Lower leg skin (tissue), 4 donors: ENCODE results near the gene ARHGAP22. TPM values are rescaled to one million over a fixed set of nuclear protein-coding genes. Genes with fewer than 3 reads are reported as not detected.

ENCODE experiments used
- DNase-seq, 2 donors: peaks; one replicate each; pipeline ENCODE4 v3.0.0-alpha.2; 2019; ENCODE audit warnings: low spot score in 2 of 2
- H3K4me3 ChIP-seq: fragments of 200-600 bp; sonication (generic); 2 replicates; pipeline ENCODE4 v1.5.1; 2017; ENCODE audit warnings: mild to moderate bottlenecking, low read depth; ENCODE audit not compliant: poor library complexity, severe bottlenecking
- POLR2A ChIP-seq, 2 donors: fragments of 450-650 bp; IDR thresholded peaks; one replicate each; pipeline ENCODE4 v1.6.1; 2016 to 2017; ENCODE audit warnings: antibody characterized with exemption in 2 of 2, mild to moderate bottlenecking in 1 of 2, moderate library complexity in 1 of 2
- WGBS, 2 donors: methylation state at CpG; one replicate each; pipeline ENCODE4 v1.1.5; 2018; 5-methylcytosine and 5-hydroxymethylcytosine counted together
- intact Hi-C: fragments of 100-400 bp; cut with DNase I; formaldehyde crosslinking; loops from one replicate; pipeline ENCODE4 v1.15.0; 2023; ENCODE audit warnings: low total_unique reads
- total RNA-seq, 4 donors: library from RNA; depleted of rRNA; stranded (reverse); fragments of >200 nt; gene quantifications; one replicate each; pipeline ENCODE4 v1.1.0, GENCODE V29; 2016
- TF ChIP-seq, protein P1 (sequence below), 3 donors: fragments of 450-650 bp; IDR thresholded peaks; one replicate each; pipeline ENCODE4 v1.5.1; 2016; ENCODE audit warnings: antibody characterized with exemption in 3 of 3, mild to moderate bottlenecking in 3 of 3, moderate library complexity in 2 of 3

Gene ARHGAP22
- total RNA-seq, 4 donors from 2014 or later: 0.46 to 3.0 (median 1.4) TPM

DNA sequence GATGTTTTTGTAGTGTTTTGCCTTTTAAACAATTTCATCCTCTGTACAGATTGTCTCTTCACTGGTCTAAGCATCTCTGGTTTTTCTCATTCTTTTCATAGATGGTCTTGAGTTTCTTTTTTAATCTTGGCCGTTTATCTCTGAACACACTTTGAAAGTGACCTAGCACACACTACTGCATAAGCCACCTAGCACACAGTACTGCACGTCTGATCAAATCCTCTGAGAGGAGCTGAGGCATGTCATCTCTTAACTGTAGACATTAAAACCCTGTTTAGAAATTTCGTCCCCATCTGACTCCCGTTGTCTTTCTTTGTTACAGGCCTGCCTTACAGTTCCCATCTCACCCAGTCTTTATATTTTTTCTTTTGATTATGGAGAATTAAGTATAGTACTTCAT, 198.2 kb downstream of the ARHGAP22 start:
- TF ChIP-seq POLR2A (IDR thresholded peaks at IDR 0.05): no peak
- TF ChIP-seq, protein P1, sequence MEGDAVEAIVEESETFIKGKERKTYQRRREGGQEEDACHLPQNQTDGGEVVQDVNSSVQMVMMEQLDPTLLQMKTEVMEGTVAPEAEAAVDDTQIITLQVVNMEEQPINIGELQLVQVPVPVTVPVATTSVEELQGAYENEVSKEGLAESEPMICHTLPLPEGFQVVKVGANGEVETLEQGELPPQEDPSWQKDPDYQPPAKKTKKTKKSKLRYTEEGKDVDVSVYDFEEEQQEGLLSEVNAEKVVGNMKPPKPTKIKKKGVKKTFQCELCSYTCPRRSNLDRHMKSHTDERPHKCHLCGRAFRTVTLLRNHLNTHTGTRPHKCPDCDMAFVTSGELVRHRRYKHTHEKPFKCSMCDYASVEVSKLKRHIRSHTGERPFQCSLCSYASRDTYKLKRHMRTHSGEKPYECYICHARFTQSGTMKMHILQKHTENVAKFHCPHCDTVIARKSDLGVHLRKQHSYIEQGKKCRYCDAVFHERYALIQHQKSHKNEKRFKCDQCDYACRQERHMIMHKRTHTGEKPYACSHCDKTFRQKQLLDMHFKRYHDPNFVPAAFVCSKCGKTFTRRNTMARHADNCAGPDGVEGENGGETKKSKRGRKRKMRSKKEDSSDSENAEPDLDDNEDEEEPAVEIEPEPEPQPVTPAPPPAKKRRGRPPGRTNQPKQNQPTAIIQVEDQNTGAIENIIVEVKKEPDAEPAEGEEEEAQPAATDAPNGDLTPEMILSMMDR (IDR thresholded peaks at IDR 0.05): no peak
- 86 to 92% methylated on average over 4 of the region's 4 CpGs for WGBS, 2 donors
- intact Hi-C loops: no loop called here
- DNase-seq: no peak
- no peak overlapping the region for H3K4me3 ChIP-seq

DNA sequence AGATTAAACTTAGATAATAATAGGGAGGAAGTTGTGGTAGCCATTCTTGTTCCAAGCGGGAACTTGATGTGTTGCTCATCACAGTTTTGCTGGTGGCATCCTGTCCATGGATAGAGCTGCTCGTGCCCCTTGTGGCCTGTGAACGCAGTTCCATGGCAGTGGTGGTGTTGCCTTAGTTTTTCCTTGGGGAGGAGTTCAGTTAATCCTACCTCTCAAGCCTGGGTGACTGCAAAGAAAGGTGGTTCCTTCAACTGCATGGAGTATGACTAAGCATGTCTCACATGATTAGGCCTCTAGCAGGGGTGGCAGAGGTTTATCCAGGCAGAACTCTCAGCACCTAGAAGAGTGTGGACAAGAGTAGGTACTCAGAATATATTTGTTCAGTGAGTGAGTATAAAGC, 198.7 kb downstream of the ARHGAP22 start:
- no peak for TF ChIP-seq POLR2A (IDR thresholded peaks at IDR 0.05)
- TF ChIP-seq, protein P1 (IDR thresholded peaks at IDR 0.05): no peak
- WGBS, 2 donors: 52 to 66% methylated on average over 3 of the region's 3 CpGs
- no peak for DNase-seq
- intact Hi-C loops: no loop called here
- H3K4me3 ChIP-seq: no peak overlapping the region

DNA sequence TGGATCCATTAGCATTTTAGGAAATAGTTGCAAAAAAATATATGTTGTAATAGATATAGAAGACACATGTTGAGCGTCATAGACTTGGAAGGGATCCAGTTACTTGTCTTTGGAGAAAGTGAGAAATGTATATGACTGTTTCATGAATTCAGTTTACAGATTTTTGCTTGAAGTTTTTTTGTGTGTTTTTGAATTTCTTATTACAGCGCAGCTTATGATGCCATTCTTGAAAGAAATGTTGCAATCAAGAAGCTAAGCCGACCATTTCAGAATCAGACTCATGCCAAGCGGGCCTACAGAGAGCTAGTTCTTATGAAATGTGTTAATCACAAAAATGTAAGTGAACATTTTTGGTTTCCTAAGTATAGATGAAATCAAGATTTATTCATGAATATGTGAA, 200.2 kb downstream of the ARHGAP22 start:
- H3K4me3 ChIP-seq: no peak overlapping the region
- intact Hi-C loops: no loop called here
- TF ChIP-seq POLR2A (IDR thresholded peaks at IDR 0.05): no peak
- TF ChIP-seq, protein P1 (IDR thresholded peaks at IDR 0.05): no peak
- no peak for DNase-seq
- WGBS, 2 donors: 87 to 90% methylated on average over 4 of the region's 4 CpGs

DNA sequence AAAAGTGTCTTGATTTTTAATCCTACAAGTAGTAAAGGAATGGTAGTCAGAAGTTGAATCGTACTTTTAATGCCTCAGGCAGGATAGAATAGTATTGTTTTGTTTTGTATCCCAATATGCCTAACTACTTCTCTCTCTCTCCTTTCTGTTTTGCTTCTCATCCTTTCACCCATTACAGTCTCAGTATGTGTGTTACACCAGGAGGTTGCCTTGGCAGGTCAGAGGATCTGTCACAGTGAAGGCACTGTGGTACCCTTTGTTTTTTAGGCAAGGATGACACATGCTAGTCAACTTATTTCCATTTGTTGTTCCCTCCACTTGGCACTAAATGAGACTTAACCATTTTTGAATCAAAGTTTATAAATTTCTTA, 204.0 kb downstream of the ARHGAP22 start:
- intact Hi-C loops: no loop called here
- DNase-seq: no peak
- WGBS, 2 donors: 55 to 68% methylated on average over 1 of the region's 1 CpG
- no peak for TF ChIP-seq POLR2A (IDR thresholded peaks at IDR 0.05)
- TF ChIP-seq, protein P1 (IDR thresholded peaks at IDR 0.05): no peak
- H3K4me3 ChIP-seq: no peak overlapping the region

DNA sequence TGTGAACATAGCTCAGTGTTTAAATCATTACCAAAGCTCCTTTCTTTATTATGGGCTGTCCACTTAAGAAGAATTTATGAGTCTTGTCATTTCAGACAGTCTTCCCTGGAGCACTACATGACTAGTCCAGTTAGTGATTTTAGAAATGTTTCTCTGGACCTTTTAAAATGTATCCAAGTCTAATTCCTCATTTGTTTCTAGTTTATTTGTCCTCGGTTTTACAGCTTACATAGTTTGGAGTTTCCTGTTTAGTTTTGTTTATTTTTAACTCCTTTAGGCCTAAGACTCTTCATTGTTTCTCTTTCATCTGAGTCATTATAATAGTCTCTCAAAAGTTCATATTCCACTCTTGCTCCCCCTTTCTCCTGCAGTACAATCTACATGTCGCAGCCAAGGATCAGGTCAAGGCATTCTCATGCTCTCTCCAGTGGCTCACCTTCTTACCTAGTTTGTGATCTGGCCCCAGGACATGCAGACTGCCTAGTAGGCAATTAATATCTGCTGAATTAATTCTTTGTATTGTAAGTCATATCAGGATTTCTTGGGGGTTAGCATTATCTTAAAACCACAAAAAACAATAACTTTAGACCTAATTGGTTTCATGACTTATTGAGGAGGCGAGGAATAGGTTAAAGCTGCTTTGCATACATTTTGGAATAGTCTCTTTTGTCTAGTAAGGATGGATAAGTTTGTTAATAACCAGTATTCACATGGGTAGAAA, 204.6 kb downstream of the ARHGAP22 start:
- intact Hi-C loops: no loop called here
- TF ChIP-seq, protein P1 (IDR thresholded peaks at IDR 0.05): no peak
- no peak for TF ChIP-seq POLR2A (IDR thresholded peaks at IDR 0.05)
- 74 to 78% methylated on average over 3 of the region's 3 CpGs for WGBS, 2 donors
- no peak overlapping the region for H3K4me3 ChIP-seq
- DNase-seq: no peak

DNA sequence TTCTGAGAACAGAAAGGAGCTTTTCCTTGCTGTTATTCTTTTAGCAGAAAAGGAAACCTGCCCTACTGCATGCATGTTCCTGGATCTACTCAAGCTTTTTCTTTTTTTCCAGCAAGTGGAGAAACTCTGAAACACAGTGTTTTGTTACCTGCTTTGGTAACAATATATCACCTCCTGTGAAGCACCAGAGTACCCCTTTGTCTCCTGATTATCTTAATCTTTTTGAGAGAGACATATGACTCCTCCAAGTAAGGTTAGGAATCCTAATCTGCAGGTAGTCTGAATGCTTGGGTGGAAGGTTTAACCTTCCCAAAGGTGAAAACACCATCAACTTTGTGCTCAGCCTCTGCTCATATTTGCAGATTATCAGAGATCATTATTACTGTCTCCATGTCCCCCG, 205.3 kb downstream of the ARHGAP22 start:
- 92 to 100% methylated on average over 1 of the region's 1 CpG for WGBS, 2 donors

More for the DNA sequence above, 205.3 kb downstream of the ARHGAP22 start:
- DNase-seq: no peak
- TF ChIP-seq, protein P1 (IDR thresholded peaks at IDR 0.05): no peak
- no peak for TF ChIP-seq POLR2A (IDR thresholded peaks at IDR 0.05)
- intact Hi-C loops: no loop called here
- no peak overlapping the region for H3K4me3 ChIP-seq
